T-cell (primary cell): ENCODE measurements around the gene ATP5F1D. TPM values are rescaled to one million over a fixed set of nuclear protein-coding genes. Genes with fewer than 3 reads are reported as not detected.
A peak's percentile ranks its signal among the peaks of the same experiment; 100 is the strongest.

Experiments used
- ATAC-seq, 4 experiments: fragments of 200-7000 bp in 3 of 4; fragments of 150-1000 bp in 1 of 4; cut with Tn5 transposase; replicated peaks in 1 of 4; 1 replicate in 3 of 4; 2 replicates in 1 of 4; pipeline ENCODE4 v1.10.0; 2021; ENCODE audit warnings: moderate library complexity in 3 of 4, mild to moderate bottlenecking in 2 of 4, moderate number of reproducible peaks in 1 of 4
- CTCF ChIA-PET, 2 donors: fragments of 300-600 bp; sonication (Branson Sonifier 250); formaldehyde crosslinking; loops; one replicate each; lab custom pipeline; 2022; ENCODE audit warnings: antibody characterized with exemption in 2 of 2; lab: Charles Lee
- POLR2A ChIA-PET, 2 donors: fragments of 300-600 bp; sonication (Branson Sonifier 250); formaldehyde crosslinking; loops; one replicate each; lab custom pipeline; 2022; ENCODE audit warnings: antibody characterized with exemption in 2 of 2; lab: Charles Lee
- DNase-seq, 35 experiments: peaks; one replicate each; pipeline versions ENCODE4 v3.0.0 to v3.0.0-alpha.2; 2013 to 2023
- H3K27ac ChIP-seq: one replicate; pipeline ENCODE4 v1.5.1; 2013; ENCODE audit warnings: low read length
- H3K27me3 ChIP-seq, 2 experiments: replicated peaks in 1 of 2; 1 replicate in 1 of 2; 2 replicates in 1 of 2; pipeline versions ENCODE4 v1.6.1 to v1.7.0; 2013; ENCODE audit warnings: low read length in 1 of 2, mixed read lengths in 1 of 2; ENCODE audit not compliant: control insufficient read depth in 2 of 2, insufficient read depth in 2 of 2; ENCODE audit errors: extremely low read depth in 1 of 2
- H3K36me3 ChIP-seq, 2 donors: 1 replicate in 1 of 2; 2 replicates in 1 of 2; pipeline versions ENCODE4 v1.6.1 to v1.7.0; 2013; ENCODE audit warnings: low read length in 1 of 2; ENCODE audit not compliant: control insufficient read depth in 2 of 2, insufficient read depth in 1 of 2; ENCODE audit errors: extremely low read depth in 1 of 2
- H3K4me1 ChIP-seq, 2 experiments: 1 replicate in 1 of 2; 2 replicates in 1 of 2; pipeline versions ENCODE4 v1.6.1 to v1.7.0; 2013; ENCODE audit warnings: low read length in 2 of 2, mixed read lengths in 1 of 2; ENCODE audit not compliant: insufficient read depth in 2 of 2, control insufficient read depth in 1 of 2; ENCODE audit errors: extremely low read depth in 1 of 2
- H3K4me3 ChIP-seq, 2 donors: 1 replicate in 1 of 2; 2 replicates in 1 of 2; pipeline versions ENCODE4 v1.5.1 to v1.7.0; 2013; ENCODE audit warnings: mild to moderate bottlenecking in 2 of 2, low read length in 1 of 2, moderate library complexity in 1 of 2; ENCODE audit not compliant: control insufficient read depth in 1 of 2; ENCODE audit errors: extremely low read depth in 1 of 2
- H3K9me3 ChIP-seq: 2 replicates; pipeline ENCODE4 v1.7.0; 2013
- H3K27ac Mint-ChIP-seq, 2 donors: one replicate each; pipeline ENCODE4 v1.8.0; 2020 to 2021; ENCODE audit warnings: mild to moderate bottlenecking in 2 of 2, mixed read lengths in 2 of 2
- H3K27me3 Mint-ChIP-seq, 2 donors: one replicate each; pipeline ENCODE4 v1.8.0; 2021 to 2022; ENCODE audit warnings: mixed read lengths in 2 of 2
- H3K36me3 Mint-ChIP-seq: one replicate; pipeline ENCODE4 v1.8.0; 2021; ENCODE audit warnings: mixed read lengths
- H3K4me1 Mint-ChIP-seq, 3 donors: one replicate each; pipeline ENCODE4 v1.8.0; 2020 to 2022; ENCODE audit warnings: mixed read lengths in 3 of 3, mild to moderate bottlenecking in 1 of 3
- H3K4me3 Mint-ChIP-seq, 3 donors: one replicate each; pipeline ENCODE4 v1.8.0; 2020 to 2022; ENCODE audit warnings: mild to moderate bottlenecking in 3 of 3, mixed read lengths in 3 of 3, moderate library complexity in 3 of 3
- H3K9me3 Mint-ChIP-seq, 3 donors: one replicate each; pipeline ENCODE4 v1.8.0; 2020 to 2022; ENCODE audit warnings: mixed read lengths in 3 of 3
- WGBS: methylation state at CpG from one replicate; pipeline ENCODE4 v1.1.5; 2013; ENCODE audit warnings: missing lambda C conversion rate; ENCODE audit not compliant: insufficient coverage; 5-methylcytosine and 5-hydroxymethylcytosine counted together
- total RNA-seq, 35 experiments: library from RNA in 6 of 35; stranded (reverse) in 6 of 35; fragments of 120-200 nt in 1 of 35; gene quantifications; one replicate each; pipeline versions ENCODE4 v1.2.1 to v1.2.4 and lab custom pipeline; 2013 to 2026

Gene ATP5F1D
- total RNA-seq, 5 donors from 2014 or later (not counting 1 experiment from before 2014, with no cell fraction given) = 117 to 233 (median 155) TPM

- ChIA-PET CTCF (no interaction called here), POLR2A (no interaction called here)
- peak in 2 of 35 experiments; percentile 35 to 43 for DNase-seq
- no peaks in the 10 kb centered on the region for H3K9me3 ChIP-seq
- H3K36me3 Mint-ChIP-seq = peaks cover 37% of the 10 kb centered on the region
- no peaks in the 10 kb centered on the region for H3K9me3 Mint-ChIP-seq
- ATAC-seq = no peak
- H3K27ac Mint-ChIP-seq = peak overlapping the region; percentile 86 to 89
- H3K4me3 ChIP-seq = peak overlapping the region; percentile 95 to 99
- H3K27me3 Mint-ChIP-seq = no peaks in the 10 kb centered on the region
- H3K27me3 ChIP-seq = no peaks in the 10 kb centered on the region
- H3K36me3 ChIP-seq = peaks cover 22 to 47% of the 10 kb centered on the region in 2 donors
- peaks cover 53 to 89% of the 10 kb centered on the region in 2 experiments for H3K4me1 ChIP-seq
- WGBS = 0% methylated on average over 3 of the region's 8 CpGs
- peaks cover 59 to 73% (median 62%) of the 10 kb centered on the region in 3 donors for H3K4me1 Mint-ChIP-seq
- peak overlapping the region; percentile 82 to 94 (median 89) for H3K4me3 Mint-ChIP-seq
- peak overlapping the region; percentile 91 for H3K27ac ChIP-seq
Measured at GRCh38 chr19:1270213-1270853, 28.8 kb downstream of the ATP5F1D start.

- ATAC-seq (no peak), DNase-seq (peak in 1 of 35 experiments; percentile 32)
- WGBS = 64% methylated on average over 20 of the region's 26 CpGs
- POLR2A ChIA-PET = no interaction called here
- Histone ChIP-seq H3K27me3 (no peaks in the 10 kb centered on the region), H3K4me3 (peak overlapping the region; percentile 95 to 99), H3K9me3 (no peaks in the 10 kb centered on the region), H3K4me1 (peaks cover 51 to 87% of the 10 kb centered on the region in 2 experiments), H3K36me3 (peaks cover 21 to 47% of the 10 kb centered on the region in 2 donors), H3K27ac (peak overlapping the region; percentile 91)
- H3K27me3 Mint-ChIP-seq = no peaks in the 10 kb centered on the region
- CTCF ChIA-PET = no interaction called here
- peak overlapping the region; percentile 86 to 89 for H3K27ac Mint-ChIP-seq
- H3K4me1 Mint-ChIP-seq = peaks cover 58 to 68% (median 58%) of the 10 kb centered on the region in 3 donors
- H3K36me3 Mint-ChIP-seq = peaks cover 37% of the 10 kb centered on the region
- H3K9me3 Mint-ChIP-seq = no peaks in the 10 kb centered on the region
- peak overlapping the region; percentile 82 to 94 (median 89) for H3K4me3 Mint-ChIP-seq
Measured at GRCh38 chr19:1270854-1271527, 29.4 kb downstream of the ATP5F1D start.

GRCh38 chr19:1271528-1272422 is 30.2 kb downstream of the ATP5F1D start:
- H3K27ac ChIP-seq = peak overlapping the region; percentile 91
- peak overlapping the region; percentile 2 to 99 for H3K4me3 ChIP-seq
- CTCF ChIA-PET = no interaction called here
- H3K27me3 ChIP-seq = no peaks in the 10 kb centered on the region
- WGBS = 83% methylated on average over 34 of the region's 37 CpGs
- Mint-ChIP-seq H3K9me3 (no peaks in the 10 kb centered on the region), H3K4me3 (peak overlapping the region; percentile 82 to 94 (median 89)), H3K36me3 (peaks cover 39% of the 10 kb centered on the region), H3K27ac (peak overlapping the region; percentile 86 to 89), H3K27me3 (no peaks in the 10 kb centered on the region), H3K4me1 (peaks cover 60 to 71% (median 62%) of the 10 kb centered on the region in 3 donors)
- POLR2A ChIA-PET = interaction anchor here in 1 of 2 donors (0.5 kb wide), 1 partner anchor 27 kb away, joined by 3 read pairs; no protein-coding TSS in a partner anchor
- ATAC-seq = no peak
- peak in 1 of 35 experiments; percentile 15 for DNase-seq
- H3K36me3 ChIP-seq = peaks cover 21 to 47% of the 10 kb centered on the region in 2 donors
- no peaks in the 10 kb centered on the region for H3K9me3 ChIP-seq
- peaks cover 57 to 87% of the 10 kb centered on the region in 2 experiments for H3K4me1 ChIP-seq

- Mint-ChIP-seq H3K36me3 (peaks cover 40% of the 10 kb centered on the region), H3K27ac (peak overlapping the region; percentile 72 to 76), H3K4me3 (peak overlapping the region; percentile 44 to 94 (median 66)), H3K9me3 (no peaks in the 10 kb centered on the region), H3K4me1 (peaks cover 58 to 68% (median 58%) of the 10 kb centered on the region in 3 donors), H3K27me3 (no peaks in the 10 kb centered on the region)
- DNase-seq (peak in 1 of 35 experiments; percentile 29), ATAC-seq (no peak)
- WGBS = 61% methylated on average over 13 of the region's 33 CpGs
- CTCF ChIA-PET = no interaction called here
- Histone ChIP-seq H3K27ac (peak overlapping the region; percentile 9), H3K9me3 (no peaks in the 10 kb centered on the region), H3K4me1 (peaks cover 54 to 87% of the 10 kb centered on the region in 2 experiments), H3K27me3 (no peaks in the 10 kb centered on the region), H3K4me3 (no peak overlapping the region), H3K36me3 (peaks cover 21 to 47% of the 10 kb centered on the region in 2 donors)
- POLR2A ChIA-PET = interaction anchor here in 1 of 2 donors (0.5 to 0.9 kb wide), 2 partner anchors 28 to 195 kb away, joined by 3 read pairs; no protein-coding TSS in a partner anchor
Measured at GRCh38 chr19:1272423-1273262, 31.1 kb downstream of the ATP5F1D start.

- Mint-ChIP-seq H3K4me3 (peak overlapping the region; percentile 44 to 94 (median 66)), H3K27ac (peak overlapping the region; percentile 75 to 76), H3K36me3 (peaks cover 40% of the 10 kb centered on the region), H3K4me1 (peaks cover 56 to 66% (median 57%) of the 10 kb centered on the region in 3 donors), H3K9me3 (no peaks in the 10 kb centered on the region), H3K27me3 (no peaks in the 10 kb centered on the region)
- ChIA-PET CTCF (interaction anchor here in 1 of 2 donors (0.7 kb wide), 1 partner anchor 28 kb away, joined by 4 read pairs; no protein-coding TSS in a partner anchor), POLR2A (interaction anchor here in 1 of 2 donors (0.7 to 0.9 kb wide), 2 partner anchors 171 to 196 kb away, joined by 3 read pairs; no protein-coding TSS in a partner anchor)
- Histone ChIP-seq H3K4me1 (peaks cover 49 to 80% of the 10 kb centered on the region in 2 experiments), H3K9me3 (no peaks in the 10 kb centered on the region), H3K36me3 (peaks cover 23 to 47% of the 10 kb centered on the region in 2 donors), H3K27ac (no peak overlapping the region), H3K4me3 (no peak overlapping the region), H3K27me3 (no peaks in the 10 kb centered on the region)
- 85% methylated on average over 20 of the region's 25 CpGs for whole genome bisulfite sequencing
- DNase-seq = peak in 1 of 35 experiments; percentile 21
- ATAC-seq = no peak
Measured at GRCh38 chr19:1273263-1274041, 31.9 kb downstream of the ATP5F1D start.
